ENCODE data around the gene SPDYE6.
"Not testable (repeated sequence)": the region's sequence is repeated elsewhere in the genome, so short reads cannot be mapped to it uniquely, and the experiment has no call there.

SPDYE6 gene, protein sequence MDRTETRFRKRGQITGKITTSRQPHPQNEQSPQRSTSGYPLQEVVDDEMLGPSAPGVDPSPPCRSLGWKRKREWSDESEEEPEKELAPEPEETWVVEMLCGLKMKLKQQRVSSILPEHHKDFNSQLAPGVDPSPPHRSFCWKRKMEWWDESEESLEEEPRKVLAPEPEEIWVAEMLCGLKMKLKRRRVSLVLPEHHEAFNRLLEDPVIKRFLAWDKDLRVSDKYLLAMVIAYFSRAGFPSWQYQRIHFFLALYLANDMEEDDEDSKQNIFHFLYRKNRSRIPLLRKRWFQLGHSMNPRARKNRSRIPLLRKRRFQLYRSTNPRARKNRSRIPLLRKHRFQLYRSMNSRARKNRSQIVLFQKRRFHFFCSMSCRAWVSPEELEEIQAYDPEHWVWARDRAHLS

DNA sequence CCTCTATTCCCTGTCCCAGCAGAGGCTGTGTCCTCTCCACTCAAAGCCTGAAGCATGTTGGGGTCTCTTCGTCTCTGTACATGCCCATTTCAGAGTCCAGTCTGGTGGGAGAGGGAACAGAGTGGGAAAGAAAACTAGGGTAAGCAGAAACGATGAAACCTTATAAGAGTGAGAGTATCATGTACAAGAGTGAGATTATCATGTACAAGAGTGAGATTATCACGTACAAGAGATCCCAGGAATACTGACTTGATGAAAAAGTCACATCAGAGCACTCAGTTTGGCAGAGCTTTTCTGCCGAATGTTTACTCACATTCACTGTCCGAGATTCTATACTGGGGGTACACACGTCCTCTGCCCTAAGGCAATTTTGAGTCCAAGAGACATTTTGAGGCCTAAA, at the start of gene SPDYE6:
TSS of gene SPDYE6 (minus strand) at position 101 of the 400 bp plus-strand sequence. CDS start 421 bp downstream, outside the sequence.
- not testable (repeated sequence) for H3K4me3 ChIP-seq (ENCODE audit: low read depth, low read length)

DNA sequence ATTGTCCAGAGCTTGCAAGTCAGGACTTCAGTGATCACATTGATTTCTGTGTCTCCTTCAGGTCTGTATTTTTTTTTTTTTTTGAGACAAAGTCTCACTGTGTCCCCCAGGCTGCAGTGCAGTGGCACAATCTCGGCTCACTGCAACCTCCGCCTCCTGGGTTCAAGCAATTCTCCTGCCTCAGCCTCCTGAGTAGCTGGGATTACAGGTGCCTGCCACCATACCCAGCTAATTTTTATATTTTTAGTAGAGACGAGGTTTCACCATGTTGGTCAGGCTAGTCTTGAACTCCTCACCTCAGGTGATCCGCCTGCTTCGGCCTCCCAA, 48.6 kb upstream of the SPDYE6 start:
- not testable (repeated sequence) for H3K4me3 ChIP-seq (ENCODE audit: low read depth, low read length)

DNA sequence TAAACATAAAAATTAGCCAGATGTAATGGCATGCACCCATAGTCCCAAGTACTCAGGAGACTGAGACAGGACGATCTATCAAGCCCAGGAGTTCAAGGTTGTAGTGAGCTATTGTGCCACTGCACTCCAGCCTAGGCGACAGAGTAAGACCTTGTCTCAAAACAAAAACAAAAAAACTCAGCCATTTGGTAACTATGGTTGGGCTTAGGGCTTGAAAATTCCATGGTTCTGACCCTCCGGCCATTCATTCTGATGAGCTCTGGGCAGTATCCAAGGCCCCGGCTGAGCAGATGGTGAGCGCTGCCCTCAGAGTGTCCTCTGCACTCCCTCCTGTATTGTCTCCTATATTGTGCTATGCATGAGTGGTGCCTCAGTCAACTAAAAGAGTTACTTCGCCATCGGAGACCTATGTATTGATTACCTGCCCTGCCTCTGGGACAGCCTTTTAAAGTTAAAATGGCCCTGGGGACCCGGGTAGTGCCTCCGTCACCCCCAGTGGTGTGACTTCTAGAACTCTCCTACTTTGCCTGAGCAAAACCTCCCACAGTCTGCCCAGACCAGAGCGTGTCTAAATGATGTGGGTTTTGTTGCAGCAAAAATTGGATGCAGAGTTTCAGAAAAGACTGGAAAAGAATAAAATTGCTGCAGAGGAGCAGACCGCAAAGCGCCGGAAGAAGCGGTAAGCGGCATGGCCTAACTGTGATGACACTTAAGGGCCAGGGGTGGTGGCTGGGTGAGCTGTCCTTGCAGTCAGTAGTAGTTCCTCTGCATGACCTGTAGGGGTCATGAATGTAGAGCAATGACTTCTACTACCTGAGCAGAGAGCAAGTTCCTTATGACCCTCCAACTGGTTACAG, 48.0 kb upstream of the SPDYE6 start:
- TF ChIP-seq, protein P1, sequence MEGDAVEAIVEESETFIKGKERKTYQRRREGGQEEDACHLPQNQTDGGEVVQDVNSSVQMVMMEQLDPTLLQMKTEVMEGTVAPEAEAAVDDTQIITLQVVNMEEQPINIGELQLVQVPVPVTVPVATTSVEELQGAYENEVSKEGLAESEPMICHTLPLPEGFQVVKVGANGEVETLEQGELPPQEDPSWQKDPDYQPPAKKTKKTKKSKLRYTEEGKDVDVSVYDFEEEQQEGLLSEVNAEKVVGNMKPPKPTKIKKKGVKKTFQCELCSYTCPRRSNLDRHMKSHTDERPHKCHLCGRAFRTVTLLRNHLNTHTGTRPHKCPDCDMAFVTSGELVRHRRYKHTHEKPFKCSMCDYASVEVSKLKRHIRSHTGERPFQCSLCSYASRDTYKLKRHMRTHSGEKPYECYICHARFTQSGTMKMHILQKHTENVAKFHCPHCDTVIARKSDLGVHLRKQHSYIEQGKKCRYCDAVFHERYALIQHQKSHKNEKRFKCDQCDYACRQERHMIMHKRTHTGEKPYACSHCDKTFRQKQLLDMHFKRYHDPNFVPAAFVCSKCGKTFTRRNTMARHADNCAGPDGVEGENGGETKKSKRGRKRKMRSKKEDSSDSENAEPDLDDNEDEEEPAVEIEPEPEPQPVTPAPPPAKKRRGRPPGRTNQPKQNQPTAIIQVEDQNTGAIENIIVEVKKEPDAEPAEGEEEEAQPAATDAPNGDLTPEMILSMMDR (IDR thresholded peaks at IDR 0.05; ENCODE audit: low read depth, low read length), result peak; percentile 72
- H3K4me3 ChIP-seq (ENCODE audit: low read depth, low read length), result no peak overlapping the region

DNA sequence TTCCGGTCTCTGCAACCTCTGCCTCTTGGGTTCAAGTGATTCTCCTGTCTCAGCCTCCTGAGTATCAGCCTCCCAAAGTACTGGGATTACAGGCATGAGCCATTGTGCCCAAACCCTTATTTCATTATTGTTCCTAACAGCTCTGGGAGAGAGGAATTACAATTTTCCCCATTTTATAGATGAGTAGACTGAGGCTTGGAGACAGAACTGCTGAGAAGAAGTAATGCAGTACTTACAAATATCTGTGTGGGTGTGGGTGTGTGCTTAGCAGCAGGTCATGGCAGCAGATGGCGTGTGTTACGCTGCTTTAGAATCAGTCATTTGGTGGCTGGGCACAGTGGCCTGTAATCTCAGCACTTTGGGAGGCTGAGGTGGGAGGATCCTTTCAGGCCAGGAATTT, 47.3 kb upstream of the SPDYE6 start:
- H3K4me3 ChIP-seq (ENCODE audit: low read depth, low read length), result no peak overlapping the region
- TF ChIP-seq, protein P1 (IDR thresholded peaks at IDR 0.05; ENCODE audit: low read depth, low read length), result no peak

DNA sequence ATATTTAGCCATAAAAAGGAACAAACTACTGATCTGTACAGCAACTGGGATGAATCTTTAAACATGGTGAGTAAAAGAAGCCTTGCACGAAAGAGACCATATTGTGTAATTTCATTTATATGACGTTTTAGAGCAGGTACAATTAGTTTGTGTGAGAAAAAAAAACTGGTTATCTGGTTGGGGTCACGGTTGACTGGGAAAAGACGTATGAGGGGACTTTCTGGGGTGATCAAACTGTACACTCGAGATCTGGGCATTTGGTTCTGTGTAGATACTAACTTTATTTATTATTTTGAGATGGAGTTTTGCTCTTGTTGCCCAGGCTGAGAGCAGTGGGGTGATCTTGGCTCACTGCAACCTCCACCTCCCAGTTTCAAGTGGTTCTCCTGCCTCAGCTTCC, 44.1 kb upstream of the SPDYE6 start:
- no peak overlapping the region for H3K4me3 ChIP-seq (ENCODE audit: low read depth, low read length)
- TF ChIP-seq, protein P1 (IDR thresholded peaks at IDR 0.05; ENCODE audit: low read depth, low read length), result no peak

DNA sequence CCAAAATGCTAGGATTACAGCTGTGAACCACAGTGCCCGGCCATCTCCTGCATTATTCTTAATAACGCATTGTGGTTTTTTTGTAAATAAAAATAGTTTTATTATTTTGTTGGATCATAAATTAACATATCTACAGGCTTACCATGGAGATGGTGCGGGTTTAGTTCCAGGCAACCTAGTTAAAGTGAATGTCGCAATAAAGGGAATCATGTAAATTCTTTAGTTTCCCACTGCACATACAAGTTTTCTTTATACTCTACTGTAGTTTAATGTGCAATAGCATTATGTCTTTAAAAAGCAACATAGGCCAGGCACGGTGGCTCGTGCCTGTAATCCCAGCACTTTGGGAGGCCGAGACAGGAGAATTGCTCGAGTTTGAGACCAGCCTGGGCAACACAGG, 42.3 kb upstream of the SPDYE6 start:
- TF ChIP-seq, protein P1 (IDR thresholded peaks at IDR 0.05; ENCODE audit: low read depth, low read length), result no peak
- H3K4me3 ChIP-seq (ENCODE audit: low read depth, low read length), result no peak overlapping the region

DNA sequence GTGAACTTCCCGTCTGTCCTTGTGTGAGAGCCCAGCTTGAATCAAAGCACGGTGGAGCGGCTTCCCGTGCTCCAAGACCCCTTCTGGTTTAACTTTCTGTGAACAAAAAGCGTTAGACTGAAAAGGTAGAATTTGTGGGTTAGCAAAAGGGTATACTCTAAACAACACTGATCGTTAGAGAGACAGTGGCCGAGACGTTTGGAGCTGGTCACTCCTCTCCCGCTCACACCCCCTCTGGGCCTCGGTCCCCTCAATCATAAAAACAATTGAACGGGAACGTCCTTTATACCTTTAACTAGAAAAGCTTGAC, 40.4 kb upstream of the SPDYE6 start:
- TF ChIP-seq, protein P1 (IDR thresholded peaks at IDR 0.05; ENCODE audit: low read depth, low read length), result no peak

DNA sequence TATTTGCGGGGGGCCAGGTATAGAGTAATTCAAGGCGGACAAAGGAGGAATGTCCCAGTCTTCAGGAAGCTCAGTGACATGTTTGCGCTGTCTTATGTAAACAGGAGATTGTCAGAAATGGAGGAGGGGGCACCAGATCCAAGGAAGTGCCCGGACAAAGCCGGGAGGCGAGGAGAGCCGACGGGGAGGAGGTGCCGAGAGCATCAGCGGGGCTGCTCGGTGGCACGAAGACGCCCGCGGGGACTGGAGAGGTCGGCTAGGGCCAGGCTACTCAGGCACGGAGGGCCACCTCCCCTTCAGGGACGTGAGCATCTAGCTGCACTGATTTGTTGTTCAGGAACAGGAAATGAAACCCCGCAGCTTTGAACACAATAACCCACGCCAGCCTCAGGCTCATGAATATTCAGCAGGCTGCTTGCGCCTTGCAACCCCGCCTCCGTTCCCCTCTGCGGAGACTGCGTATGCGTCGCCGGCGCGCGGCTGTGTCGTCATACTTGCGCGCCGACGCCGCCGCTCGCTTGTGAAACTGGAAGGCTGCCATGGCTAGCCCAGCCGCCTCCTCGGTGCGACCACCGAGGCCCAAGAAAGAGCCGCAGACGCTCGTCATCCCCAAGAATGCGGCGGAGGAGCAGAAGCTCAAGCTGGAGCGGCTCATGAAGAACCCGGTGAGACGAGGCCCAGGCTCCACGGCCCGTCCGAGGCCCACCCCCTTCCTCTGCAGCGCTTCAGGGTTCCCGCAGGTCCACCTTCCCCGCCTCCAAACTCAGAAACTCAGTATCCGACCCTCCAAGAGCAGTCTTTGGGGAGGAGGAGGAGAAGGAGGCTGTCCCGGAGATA, 39.8 kb upstream of the SPDYE6 start, which contains the start of gene PRKRIP1:
TSS of gene PRKRIP1 (plus strand) at position 491 of the 837 bp plus-strand sequence. CDS start at position 540, 49 bp downstream.
- H3K4me3 ChIP-seq (ENCODE audit: low read depth, low read length), result peak within 1 kb of the TSS; percentile 83
- TF ChIP-seq, protein P1 (IDR thresholded peaks at IDR 0.05; ENCODE audit: low read depth, low read length), result no peak

More for the DNA sequence above, 40.4 kb upstream of the SPDYE6 start:
- H3K4me3 ChIP-seq (ENCODE audit: low read depth, low read length), result peak overlapping the region; percentile 83
